NCI-H2196 treated with DMSO at 0.1 percent for 48 hours (cell line): ENCODE data around the gene SMIM11.
"Not testable (repeated sequence)": the region's sequence is repeated elsewhere in the genome, so short reads cannot be mapped to it uniquely, and the experiment has no call there.

Experiments
- DNase-seq: peaks from one replicate; lab custom pipeline; 2025; ENCODE audit not compliant: unreplicated experiment; lab: John Stamatoyannopoulos, UW

SMIM11 gene

DNA sequence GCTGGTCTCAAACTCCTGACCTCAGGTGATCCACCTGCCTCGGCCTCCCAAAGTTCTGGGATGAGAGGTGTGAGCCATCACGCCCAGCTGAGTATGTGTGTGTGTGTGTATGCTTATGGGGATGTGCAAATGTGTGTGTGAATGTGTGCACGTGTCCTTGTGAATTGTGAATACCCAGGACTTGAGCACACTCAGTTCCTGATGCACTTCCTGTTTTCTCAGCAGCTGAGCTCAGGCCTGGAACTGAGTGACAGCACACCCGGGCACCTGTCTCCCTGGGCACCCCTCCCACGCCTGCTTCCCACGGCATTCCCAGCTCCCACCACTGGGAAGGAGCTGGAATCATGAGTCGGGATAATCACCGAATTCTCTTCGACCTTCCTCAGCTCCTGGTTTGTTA is 32.0 kb downstream of the SMIM11 start:
- DNase-seq = not testable (repeated sequence)

GRCh38 chr21:34417448-34418077 is 42.3 kb downstream of the SMIM11 start:
- not testable (repeated sequence) for DNase-seq

- DNase-seq = not testable (repeated sequence)
These were observed 48.5 kb downstream of the SMIM11 start, which contains the start of gene SMIM34 for GRCh38 chr21:34423805-34424204. SMIM34 (minus strand) TSS chr21:34423951; CDS start chr21:34423839, 112 bp downstream.

GRCh38 chr21:34427339-34427738 is 52.0 kb downstream of the SMIM11 start:
- not testable (repeated sequence) for DNase-seq

DNA sequence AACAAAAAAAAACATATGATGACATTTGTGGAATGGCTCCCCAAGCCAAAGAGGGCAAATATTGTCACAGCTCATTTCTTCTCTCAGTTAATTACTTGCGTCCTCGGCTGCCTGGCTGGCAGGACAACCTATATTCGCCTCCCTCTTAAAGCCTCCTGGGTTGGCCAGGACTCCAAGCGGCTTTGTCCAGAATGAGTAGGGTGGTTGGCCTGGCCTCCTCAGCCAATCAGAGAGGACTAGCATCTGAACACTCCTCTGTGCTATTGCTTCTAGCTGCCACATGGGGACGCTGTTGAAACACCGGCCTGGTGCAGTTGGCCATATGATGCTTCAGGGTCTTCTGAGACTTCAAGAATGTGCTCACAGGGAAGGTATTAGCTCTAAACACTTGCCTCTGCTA is 53.1 kb downstream of the SMIM11 start:
- DNase-seq = not testable (repeated sequence)

DNA sequence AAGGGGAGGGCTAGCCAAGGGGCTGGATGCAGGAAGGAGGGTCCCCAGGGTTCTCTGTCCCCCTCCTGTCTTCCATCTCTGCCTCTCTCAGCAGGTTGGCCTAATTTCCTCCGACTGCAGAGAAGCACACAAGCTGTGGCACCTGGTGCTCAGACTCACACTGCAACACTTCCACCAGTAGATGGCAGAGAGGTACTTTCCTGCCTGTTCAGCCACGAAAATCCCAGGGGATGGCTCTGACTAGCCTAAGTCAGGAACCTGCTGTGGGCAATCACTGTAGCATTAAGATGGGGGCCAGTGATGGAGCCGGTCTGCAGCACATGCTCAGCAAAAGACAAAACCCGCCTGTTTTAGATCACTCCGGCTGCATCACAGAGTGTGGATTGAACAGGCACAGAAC is 54.4 kb downstream of the SMIM11 start:
- not testable (repeated sequence) for DNase-seq
